Adrenal gland (tissue), 12 donors: ENCODE measurements around the gene RPL28. TPM values are rescaled to one million over a fixed set of nuclear protein-coding genes. Genes with fewer than 3 reads are reported as not detected.

ENCODE experiments used
- DNase-seq, 7 donors: peaks; one replicate each; pipeline ENCODE4 v3.0.0-alpha.2; 2019 to 2020
- H3K27ac ChIP-seq, 5 donors: fragments of 200-600 bp; sonication (generic) in 4 of 5; 1 replicate in 3 of 5; 2 replicates in 2 of 5; pipeline versions ENCODE4 v1.5.1 to v1.8.0; 2016 to 2020; ENCODE audit warnings: mild to moderate bottlenecking in 1 of 5
- H3K27me3 ChIP-seq: fragments of 200-600 bp; 2 replicates; pipeline ENCODE4 v1.8.0; 2021
- H3K36me3 ChIP-seq, 2 donors: fragments of 200-600 bp; replicated peaks in 1 of 2; 1 replicate in 1 of 2; 2 replicates in 1 of 2; pipeline versions ENCODE4 v1.5.1 to v1.8.0; 2018 to 2022
- H3K4me1 ChIP-seq, 2 donors: fragments of 200-600 bp; replicated peaks in 1 of 2; 1 replicate in 1 of 2; 2 replicates in 1 of 2; pipeline versions ENCODE4 v1.5.1 to v1.8.0; 2018 to 2021
- H3K4me3 ChIP-seq, 4 donors: fragments of 200-600 bp; sonication (generic) in 3 of 4; one replicate each; pipeline ENCODE4 v1.5.1; 2016 to 2018
- H3K9me3 ChIP-seq, 3 donors: fragments of 200-600 bp; sonication (generic) in 1 of 3; replicated peaks in 1 of 3; 1 replicate in 2 of 3; 2 replicates in 1 of 3; pipeline versions ENCODE4 v1.5.1 to v1.8.0; 2016 to 2021
- POLR2A ChIP-seq, 2 donors: fragments of 450-650 bp; IDR thresholded peaks; one replicate each; pipeline ENCODE4 v1.6.1; 2017; ENCODE audit warnings: antibody characterized with exemption in 2 of 2, mild to moderate bottlenecking in 2 of 2, moderate library complexity in 1 of 2
- WGBS, 4 donors: extraction: QIAGEN DNeasy Blood & Tissue Kit in 2 of 4; methylation state at CpG; one replicate each; pipeline versions ENCODE4 v1.1.5 to v1.1.7; 2013 to 2017; 5-methylcytosine and 5-hydroxymethylcytosine counted together
- intact Hi-C, 2 donors: fragments of 100-400 bp; cut with DNase I; formaldehyde crosslinking; loops; one replicate each; pipeline versions ENCODE4 v1.14.1 to v1.15.0; 2022 to 2023
- polyA plus RNA-seq, 3 donors: library from polyadenylated mRNA; stranded (reverse); fragments of 200-250 nt in 2 of 3; fragments of 350-450 nt in 1 of 3; fragmentation: Illumina TruSeq in 1 of 3; extraction: RNeasy Lipid Tissue Mini Kit (QIAGEN cat#74804) in 1 of 3; gene quantifications; one replicate each; pipeline ENCODE4 v1.2.3, GENCODE V29; 2013 to 2014
- total RNA-seq, 9 donors: library from RNA; depleted of rRNA in 4 of 9; stranded (reverse); fragments of >200 nt in 4 of 9; fragments of 120-200 nt in 1 of 9; fragmentation: NEBNext Ultra II Directional in 1 of 9; extraction: Animal tissue kit (Norgen Biotek cat#: 25700) in 1 of 9; gene quantifications; one replicate each; pipeline versions ENCODE4 v1.1.0 to v1.2.4, GENCODE V29; 2013 to 2023
- TF ChIP-seq, protein P1 (sequence below), 6 experiments: fragments of 450-650 bp in 4 of 6; fragments of 200-600 bp in 2 of 6; sonication (generic) in 1 of 6; IDR thresholded peaks; 1 replicate in 5 of 6; 2 replicates in 1 of 6; pipeline versions ENCODE4 v1.5.1 to v1.8.0; 2016 to 2021; ENCODE audit warnings: antibody characterized with exemption in 6 of 6, mild to moderate bottlenecking in 2 of 6, moderate library complexity in 1 of 6
- donor health status: healthy with polysubstance abuse.
- donor health status: Bipolar disorder and iron deficiency.
- donor health status: DM: yes; HTN: yes; CAD: no.
- donor health status: DM: no; HTN: no; CAD: no.
- donor health status: DM: no; HTN: no; CAD: no.
- donor health status: DM: yes; HTN: yes; CAD: no.

RPL28 gene
- total and polyA plus RNA-seq, 12 donors = 194 to 2,804 (median 1,045) TPM

DNA sequence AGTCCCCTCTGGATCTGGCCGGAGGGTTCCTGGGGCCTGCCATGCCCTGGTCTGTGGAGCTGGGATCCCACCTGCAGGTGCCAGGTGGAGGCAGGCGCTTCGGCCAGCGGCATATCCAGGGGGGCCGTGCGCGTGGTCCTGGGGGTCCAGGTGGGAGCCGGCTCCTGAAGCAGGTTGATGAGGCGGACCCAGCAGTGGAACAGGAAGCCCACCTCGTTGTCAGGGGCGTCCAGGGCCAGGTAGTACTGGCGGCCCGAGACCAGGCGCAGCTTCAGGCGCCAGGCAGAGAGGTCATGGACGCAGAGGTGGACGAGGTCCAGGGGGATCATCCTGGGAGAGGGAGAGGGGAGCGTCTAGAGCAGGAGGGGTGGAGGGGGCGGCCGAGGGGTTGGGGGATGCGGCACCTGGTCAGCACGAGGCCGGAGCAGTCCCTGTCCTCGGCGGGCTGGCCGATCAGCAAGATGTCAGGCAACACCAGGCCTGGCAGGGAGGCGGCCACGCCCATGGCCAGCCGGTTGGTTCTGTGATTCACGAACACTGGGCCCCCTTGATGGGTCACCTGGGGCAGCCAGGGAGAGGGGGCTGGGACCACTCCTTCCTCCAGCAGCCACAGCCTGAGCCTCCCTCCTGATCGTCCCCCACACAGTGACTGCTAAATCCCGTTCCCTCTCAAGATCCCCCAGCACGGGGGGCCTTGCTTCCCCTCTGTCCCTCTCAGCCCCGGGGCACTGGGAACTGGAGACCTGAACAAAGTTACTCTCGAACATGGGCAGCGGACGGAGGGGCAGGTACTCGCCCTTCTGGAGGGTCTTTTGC lies 23.4 kb upstream of the RPL28 start:
- WGBS, 4 donors = 72 to 84% (median 80%) methylated on average over 7 to 38 of the region's 38 CpGs
- Histone ChIP-seq H3K27me3 (no peaks in the 10 kb centered on the region), H3K27ac (no peak overlapping the region), H3K4me1 (no peaks in the 10 kb centered on the region), H3K36me3 (no peaks in the 10 kb centered on the region), H3K9me3 (no peaks in the 10 kb centered on the region), H3K4me3 (no peak overlapping the region)
- TF ChIP-seq POLR2A (IDR thresholded peaks at IDR 0.05) = no peak
- TF ChIP-seq, protein P1, sequence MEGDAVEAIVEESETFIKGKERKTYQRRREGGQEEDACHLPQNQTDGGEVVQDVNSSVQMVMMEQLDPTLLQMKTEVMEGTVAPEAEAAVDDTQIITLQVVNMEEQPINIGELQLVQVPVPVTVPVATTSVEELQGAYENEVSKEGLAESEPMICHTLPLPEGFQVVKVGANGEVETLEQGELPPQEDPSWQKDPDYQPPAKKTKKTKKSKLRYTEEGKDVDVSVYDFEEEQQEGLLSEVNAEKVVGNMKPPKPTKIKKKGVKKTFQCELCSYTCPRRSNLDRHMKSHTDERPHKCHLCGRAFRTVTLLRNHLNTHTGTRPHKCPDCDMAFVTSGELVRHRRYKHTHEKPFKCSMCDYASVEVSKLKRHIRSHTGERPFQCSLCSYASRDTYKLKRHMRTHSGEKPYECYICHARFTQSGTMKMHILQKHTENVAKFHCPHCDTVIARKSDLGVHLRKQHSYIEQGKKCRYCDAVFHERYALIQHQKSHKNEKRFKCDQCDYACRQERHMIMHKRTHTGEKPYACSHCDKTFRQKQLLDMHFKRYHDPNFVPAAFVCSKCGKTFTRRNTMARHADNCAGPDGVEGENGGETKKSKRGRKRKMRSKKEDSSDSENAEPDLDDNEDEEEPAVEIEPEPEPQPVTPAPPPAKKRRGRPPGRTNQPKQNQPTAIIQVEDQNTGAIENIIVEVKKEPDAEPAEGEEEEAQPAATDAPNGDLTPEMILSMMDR (IDR thresholded peaks at IDR 0.05) = no peak
- intact Hi-C loops = no loop called here
- no peak for DNase-seq

DNA sequence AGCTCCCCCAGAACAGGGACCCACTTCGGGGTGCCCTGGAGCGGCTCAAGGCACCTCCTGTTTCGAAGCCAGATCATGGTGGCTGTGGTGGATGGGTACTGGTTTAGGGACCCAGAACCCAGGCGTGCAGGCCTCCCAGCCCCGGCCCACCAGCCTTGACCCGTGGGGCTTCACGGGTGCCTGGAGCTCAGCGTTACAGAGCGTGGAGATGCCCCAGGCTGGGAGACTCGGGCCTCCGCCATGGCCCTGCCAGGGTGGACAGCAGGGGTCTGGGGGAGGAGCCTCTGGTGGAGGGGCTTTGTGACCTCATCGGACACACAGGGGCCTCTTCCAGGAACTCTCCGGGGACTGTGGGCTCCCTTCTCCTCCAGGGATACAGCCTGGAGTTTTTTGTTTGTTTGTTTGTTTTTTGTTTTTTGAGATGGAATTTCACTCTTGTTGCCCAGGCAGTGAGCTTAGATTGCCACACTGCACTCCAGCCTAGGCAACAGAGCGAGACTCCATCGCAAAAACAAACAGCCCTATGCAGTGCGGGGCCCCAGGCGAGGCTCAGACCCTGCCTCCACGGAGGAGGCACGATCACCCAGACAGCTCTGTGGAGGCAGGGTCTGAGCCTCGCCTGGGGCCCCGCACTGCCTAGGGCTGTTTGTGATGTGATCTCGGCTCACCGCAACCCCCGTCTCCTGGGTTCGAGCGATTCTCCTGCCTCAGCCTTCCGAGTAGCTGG lies 22.6 kb upstream of the RPL28 start, which contains the start of gene GARIN5B:
Gene GARIN5B, minus strand, starts transcription at position 271 of the 727 bp plus-strand sequence. Its CDS starts 194 bp downstream, at position 77.
- Histone ChIP-seq H3K36me3 (no peaks in the 10 kb centered on the region), H3K4me3 (no peak within 1 kb of the TSS), H3K9me3 (no peaks in the 10 kb centered on the region), H3K27ac (no peak within 1 kb of the TSS), H3K27me3 (peaks cover 4% of the 10 kb centered on the region), H3K4me1 (no peaks in the 10 kb centered on the region)
- intact Hi-C loops = no loop called here
- DNase-seq = no peak
- no peak for TF ChIP-seq POLR2A (IDR thresholded peaks at IDR 0.05)
- TF ChIP-seq, protein P1 (IDR thresholded peaks at IDR 0.05) = no peak
- WGBS, 4 donors = 77 to 86% (median 84%) methylated on average over 14 to 27 of the region's 27 CpGs

DNA sequence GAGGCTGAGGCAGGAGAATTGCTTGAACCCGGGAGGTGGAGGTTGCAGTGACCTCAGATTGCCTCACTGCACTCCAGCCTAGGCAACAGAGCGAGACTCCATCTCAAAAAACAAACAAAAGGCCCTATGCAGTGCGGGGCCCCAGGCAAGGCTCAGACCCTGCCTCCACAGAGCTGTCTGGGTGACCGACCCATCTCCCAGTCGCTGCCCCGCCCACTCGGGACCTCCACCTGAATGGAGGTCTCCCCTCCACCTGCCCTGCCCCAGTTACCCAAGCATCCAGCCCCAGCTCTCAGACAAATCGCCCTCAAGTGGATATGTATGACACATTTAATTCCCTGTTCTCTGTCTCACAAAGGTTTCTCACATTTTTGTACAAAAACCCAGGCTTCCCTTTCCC lies 20.5 kb upstream of the RPL28 start:
- intact Hi-C loops = no loop called here
- Histone ChIP-seq H3K4me3 (no peak overlapping the region), H3K9me3 (no peaks in the 10 kb centered on the region), H3K4me1 (peaks cover 0 to 6% of the 10 kb centered on the region in 2 donors), H3K27ac (no peak overlapping the region), H3K36me3 (no peaks in the 10 kb centered on the region), H3K27me3 (peaks cover 22% of the 10 kb centered on the region)
- TF ChIP-seq POLR2A (IDR thresholded peaks at IDR 0.05) = no peak
- TF ChIP-seq, protein P1 (IDR thresholded peaks at IDR 0.05) = no peak
- DNase-seq = no peak
- 79 to 91% (median 85%) methylated on average over 7 to 8 of the region's 8 CpGs for WGBS, 4 donors

DNA sequence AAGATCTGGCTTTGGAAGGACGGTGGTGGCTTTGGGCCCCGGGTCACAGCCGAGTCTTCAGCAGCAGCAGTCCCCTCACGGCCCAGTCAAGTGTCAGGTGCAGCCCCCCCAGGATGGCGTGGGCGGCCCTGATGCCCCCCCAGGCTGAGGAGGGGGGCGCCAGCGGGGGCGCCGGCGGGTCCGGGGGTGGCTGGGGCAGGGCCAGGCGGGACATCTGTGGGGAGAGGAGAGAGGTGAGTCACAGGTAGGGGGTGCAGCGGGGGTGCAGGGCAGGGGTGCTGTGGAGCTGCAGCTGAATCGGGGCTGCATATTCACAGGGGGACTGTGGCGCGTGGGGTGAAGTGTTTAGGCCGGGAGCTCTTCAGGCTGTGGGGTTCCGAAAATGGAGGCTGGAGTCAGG lies 19.8 kb upstream of the RPL28 start:
- Histone ChIP-seq H3K27me3 (peaks cover 28% of the 10 kb centered on the region), H3K9me3 (no peaks in the 10 kb centered on the region), H3K4me3 (no peak overlapping the region), H3K36me3 (no peaks in the 10 kb centered on the region), H3K4me1 (peaks cover 0 to 6% of the 10 kb centered on the region in 2 donors), H3K27ac (no peak overlapping the region)
- TF ChIP-seq, protein P1 (IDR thresholded peaks at IDR 0.05) = no peak
- TF ChIP-seq POLR2A (IDR thresholded peaks at IDR 0.05) = no peak
- 58 to 83% (median 78%) methylated on average over 14 to 19 of the region's 19 CpGs for WGBS, 4 donors
- no peak for DNase-seq
- intact Hi-C loops = no loop called here
